GM12891 (cell line): Measurements from ENCODE around the gene PLGRKT.
A peak's percentile ranks its signal among the peaks of the same experiment; 100 is the strongest.

Experiments used
- DNase-seq: peaks from one replicate; pipeline ENCODE4 v3.0.0; 2011; ENCODE audit warnings: low spot score; ENCODE audit not compliant: insufficient read length
- FAIRE-seq: peaks from 2 replicates; lab custom pipeline; 2011; peaks lifted over from hg19 to GRCh38; lab: Jason Lieb, UNC
- PAX5 ChIP-seq: IDR thresholded peaks from 2 replicates; pipeline ENCODE4 v1.6.1; 2011; ENCODE audit warnings: low read length, moderate library complexity, mild to moderate bottlenecking; ENCODE audit not compliant: insufficient read depth, severe bottlenecking
- POLR2A ChIP-seq: IDR thresholded peaks from 2 replicates; pipeline ENCODE4 v1.6.1; 2011; ENCODE audit warnings: low read depth, low read length, control low read depth
- POLR2AphosphoS5 ChIP-seq: IDR thresholded peaks from 2 replicates; pipeline ENCODE4 v1.6.1; 2011; ENCODE audit warnings: low read depth, low read length, control low read depth
- POU2F2 ChIP-seq: IDR thresholded peaks from 2 replicates; pipeline ENCODE4 v1.6.1; 2011; ENCODE audit warnings: low read depth, mild to moderate bottlenecking, control low read depth, low read length, moderate library complexity
- SPI1 ChIP-seq: IDR thresholded peaks from 2 replicates; pipeline ENCODE4 v1.6.1; 2011; ENCODE audit warnings: low read depth, low read length, control low read depth
- TAF1 ChIP-seq: IDR thresholded peaks from 2 replicates; pipeline ENCODE4 v1.6.1; 2011; ENCODE audit warnings: low read depth, low read length, control low read depth

PLGRKT gene

DNA sequence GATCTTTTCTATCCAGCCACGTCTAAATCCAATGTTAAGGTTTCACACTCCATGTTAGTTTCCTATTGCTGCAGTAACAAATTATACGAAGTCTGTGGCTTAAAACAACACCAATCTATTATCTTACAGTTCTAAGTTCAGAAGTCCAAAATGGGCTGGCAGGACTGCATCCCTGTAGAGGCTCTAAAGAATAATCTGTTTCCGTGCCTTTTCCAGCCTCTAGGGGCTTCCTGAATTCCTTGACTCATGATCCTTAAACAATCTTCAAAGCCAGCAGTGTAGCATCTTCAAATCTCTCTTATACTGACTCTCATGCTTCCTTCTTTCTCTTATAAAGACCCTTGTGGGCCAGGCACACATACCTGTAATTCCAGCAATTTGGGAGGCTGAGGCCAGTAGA lies 6.8 kb downstream of the PLGRKT start:
- FAIRE-seq (no peak), DNase-seq (no peak)
- TF ChIP-seq SPI1, result no peak
- TF ChIP-seq POLR2AphosphoS5, result no peak
- TF ChIP-seq POU2F2, result no peak
- TF ChIP-seq PAX5, result no peak
- TF ChIP-seq POLR2A, result no peak
- TF ChIP-seq TAF1, result no peak

GRCh38 chr9:5429873-5430564 lies 7.7 kb downstream of the PLGRKT start:
- TF ChIP-seq SPI1, result no peak
- TF ChIP-seq TAF1, result no peak
- no peak for TF ChIP-seq POLR2AphosphoS5
- no peak for TF ChIP-seq POU2F2
- no peak for TF ChIP-seq PAX5
- no peak for TF ChIP-seq POLR2A
- DNase-seq (no peak), FAIRE-seq (peak; percentile 79)

DNA sequence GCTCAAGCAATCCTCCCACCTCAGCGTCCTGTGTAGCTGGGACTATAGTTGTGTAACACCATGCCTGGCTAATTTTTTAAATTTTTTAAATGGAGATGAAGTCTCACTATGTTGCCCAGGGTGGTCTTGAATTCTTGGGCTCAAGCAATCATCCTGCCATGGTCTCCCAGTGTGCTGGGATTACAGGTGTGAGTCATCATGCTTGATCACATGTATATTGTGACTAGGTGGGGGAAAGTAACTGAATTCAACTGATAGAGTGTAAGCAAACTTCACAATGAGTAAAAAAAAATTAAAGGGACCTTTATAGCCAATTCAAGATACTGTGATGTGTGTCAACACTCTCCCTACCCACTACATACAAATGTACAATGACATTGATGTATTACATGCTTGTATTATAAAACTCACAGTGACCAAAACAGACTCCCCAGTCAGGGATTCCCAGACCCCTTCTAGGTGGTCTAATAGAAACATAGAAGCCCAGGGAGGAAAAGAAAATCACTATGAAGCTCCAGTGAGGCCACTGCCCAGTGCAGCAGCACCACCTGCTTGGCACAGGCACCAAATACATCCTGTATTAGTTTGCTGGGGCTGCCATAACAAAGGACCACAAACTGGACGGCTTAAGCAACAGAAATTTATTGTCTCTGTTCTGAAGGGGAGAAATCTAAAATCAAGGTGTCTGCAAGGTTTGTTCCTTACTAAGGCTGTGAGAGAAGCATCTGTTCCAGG lies 8.8 kb downstream of the PLGRKT start:
- DNase-seq, result no peak
- TF ChIP-seq POLR2A (no peak), PAX5 (no peak), SPI1 (no peak), TAF1 (no peak), POLR2AphosphoS5 (no peak), POU2F2 (no peak)
- FAIRE-seq, result no peak

- TF ChIP-seq TAF1 (no peak), POU2F2 (no peak), PAX5 (no peak), POLR2AphosphoS5 (no peak), POLR2A (no peak), SPI1 (no peak)
- DNase-seq (no peak), FAIRE-seq (no peak)
Observed at GRCh38 chr9:5428172-5428571, 9.6 kb downstream of the PLGRKT start.

GRCh38 chr9:5427005-5427404 lies 10.7 kb downstream of the PLGRKT start:
- FAIRE-seq (no peak), DNase-seq (no peak)

GRCh38 chr9:5425006-5425628 lies 12.6 kb downstream of the PLGRKT start:
- DNase-seq (no peak), FAIRE-seq (peak; percentile 76)
- no peak for TF ChIP-seq POU2F2

More at GRCh38 chr9:5427005-5427404, 10.7 kb downstream of the PLGRKT start:
- TF ChIP-seq PAX5, result no peak
- TF ChIP-seq POLR2AphosphoS5, result no peak
- no peak for TF ChIP-seq TAF1
- no peak for TF ChIP-seq POLR2A
- no peak for TF ChIP-seq SPI1
- no peak for TF ChIP-seq POU2F2

DNA sequence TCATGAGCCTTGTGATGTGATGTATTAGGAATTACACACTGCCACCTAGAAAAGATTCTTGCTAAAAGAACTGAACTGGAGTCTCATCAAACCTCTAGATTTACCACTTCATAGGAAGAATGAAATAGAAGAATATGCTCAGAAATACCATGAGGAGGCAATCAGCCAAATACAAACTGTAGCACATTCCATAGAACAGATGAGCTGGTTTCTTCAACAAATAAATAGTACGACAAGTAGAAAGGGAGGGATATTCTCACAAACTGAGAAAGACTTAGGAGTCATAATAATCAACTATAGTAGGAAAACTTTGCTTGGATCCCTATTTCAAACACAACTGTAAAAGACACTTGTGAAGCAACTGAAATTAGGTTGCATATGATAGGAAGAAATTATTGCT lies 15.4 kb downstream of the PLGRKT start:
- FAIRE-seq (no peak), DNase-seq (no peak)
- TF ChIP-seq PAX5 (no peak), POLR2A (no peak), SPI1 (no peak), TAF1 (no peak), POLR2AphosphoS5 (no peak)

DNA sequence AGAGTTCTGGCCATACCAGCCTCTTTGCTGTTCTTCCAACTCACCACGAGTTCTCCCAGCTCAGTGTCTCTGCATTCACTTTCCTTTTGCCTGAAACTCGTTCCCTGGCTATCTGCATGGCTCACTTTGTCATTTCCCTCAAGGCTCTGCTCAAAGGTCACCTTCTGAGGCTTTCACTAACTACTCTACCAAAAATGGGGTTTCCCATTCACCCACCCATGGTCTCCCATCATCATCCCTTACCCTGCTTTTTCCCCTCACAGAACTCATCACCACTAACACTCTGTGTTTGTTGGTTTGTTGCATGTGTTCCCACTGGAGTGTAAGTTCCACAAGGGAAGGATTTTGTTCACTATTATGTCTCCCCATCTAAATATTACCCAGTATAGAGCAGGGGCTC lies 16.6 kb downstream of the PLGRKT start:
- no peak for FAIRE-seq
- TF ChIP-seq PAX5 (no peak), POU2F2 (no peak), SPI1 (no peak), TAF1 (no peak), POLR2A (no peak), POLR2AphosphoS5 (no peak)
- no peak for DNase-seq

DNA sequence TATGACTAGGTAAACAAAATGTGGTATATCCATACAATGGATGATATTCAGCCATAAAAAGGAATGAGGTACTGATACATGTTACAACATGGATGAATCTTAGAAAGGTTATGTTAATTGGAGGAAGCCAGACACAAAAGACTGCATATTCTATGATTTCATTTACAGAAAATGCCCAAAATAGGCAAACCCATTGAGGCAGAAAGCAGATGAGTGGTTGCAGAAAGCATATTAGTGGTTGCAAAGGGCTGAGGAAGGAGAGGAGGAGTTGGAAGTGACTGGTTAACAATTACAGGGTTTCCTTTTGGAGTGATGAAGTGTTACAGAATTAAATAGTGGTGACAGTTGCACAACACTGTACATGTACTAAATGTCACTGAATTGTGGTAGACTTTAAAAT lies 17.7 kb downstream of the PLGRKT start:
- TF ChIP-seq SPI1 (no peak), POLR2AphosphoS5 (no peak), PAX5 (no peak), POLR2A (no peak), TAF1 (no peak), POU2F2 (no peak)
- DNase-seq (no peak), FAIRE-seq (peak; percentile 84)
